Esophagus squamous epithelium (tissue), 5 donors: ENCODE measurements around the gene F12. TPM values are rescaled to one million over a fixed set of nuclear protein-coding genes. Genes with fewer than 3 reads are reported as not detected.

Experiments
- DNase-seq: peaks from one replicate; lab custom pipeline; 2025; lab: John Stamatoyannopoulos, UW
- H3K27ac ChIP-seq, 4 donors: fragments of 200-600 bp; sonication (generic); one replicate each; pipeline ENCODE4 v1.5.1; 2016 to 2019; ENCODE audit warnings: mild to moderate bottlenecking in 1 of 4
- H3K27me3 ChIP-seq, 4 donors: fragments of 200-600 bp; sonication (generic); 1 replicate in 3 of 4; 2 replicates in 1 of 4; pipeline versions ENCODE4 v1.5.1 to v1.6.0; 2017 to 2021; ENCODE audit warnings: antibody characterized with exemption in 1 of 4
- H3K36me3 ChIP-seq, 3 donors: fragments of 200-600 bp; sonication (generic); one replicate each; pipeline ENCODE4 v1.5.1; 2016 to 2019
- H3K4me1 ChIP-seq, 3 donors: fragments of 200-600 bp; sonication (generic); one replicate each; pipeline ENCODE4 v1.5.1; 2017 to 2019
- H3K4me3 ChIP-seq, 4 donors: fragments of 200-600 bp; sonication (generic); 1 replicate in 3 of 4; 2 replicates in 1 of 4; pipeline ENCODE4 v1.5.1; 2016 to 2019; ENCODE audit warnings: mild to moderate bottlenecking in 2 of 4, moderate library complexity in 1 of 4
- H3K9me3 ChIP-seq, 3 donors: fragments of 200-600 bp; sonication (generic); one replicate each; pipeline ENCODE4 v1.5.1; 2016 to 2019
- POLR2A ChIP-seq, 4 donors: fragments of 450-650 bp; IDR thresholded peaks; one replicate each; pipeline ENCODE4 v1.6.1; 2017; ENCODE audit warnings: antibody characterized with exemption in 4 of 4, mild to moderate bottlenecking in 4 of 4, moderate library complexity in 3 of 4
- WGBS, 2 donors: methylation state at CpG; one replicate each; pipeline ENCODE4 v1.1.5; 2018; 5-methylcytosine and 5-hydroxymethylcytosine counted together
- intact Hi-C: fragments of 100-400 bp; cut with DNase I; formaldehyde crosslinking; loops from one replicate; pipeline ENCODE4 v1.15.0; 2022
- total RNA-seq, 4 donors: library from RNA; depleted of rRNA; stranded (reverse); fragments of >200 nt; gene quantifications; one replicate each; pipeline ENCODE4 v1.1.0, GENCODE V29; 2016
- TF ChIP-seq, protein P1 (sequence below), 6 experiments: fragments of 450-650 bp in 4 of 6; fragments of 200-600 bp in 2 of 6; sonication (generic) in 2 of 6; IDR thresholded peaks; one replicate each; pipeline ENCODE4 v1.5.1; 2016 to 2019; ENCODE audit warnings: antibody characterized with exemption in 6 of 6, mild to moderate bottlenecking in 4 of 6, moderate library complexity in 4 of 6
- donor health status: DM: yes; HTN: yes; CAD: no.

F12 gene
- total RNA-seq, 4 donors from 2014 or later = 10.7 to 25.4 (median 19.6) TPM

DNA sequence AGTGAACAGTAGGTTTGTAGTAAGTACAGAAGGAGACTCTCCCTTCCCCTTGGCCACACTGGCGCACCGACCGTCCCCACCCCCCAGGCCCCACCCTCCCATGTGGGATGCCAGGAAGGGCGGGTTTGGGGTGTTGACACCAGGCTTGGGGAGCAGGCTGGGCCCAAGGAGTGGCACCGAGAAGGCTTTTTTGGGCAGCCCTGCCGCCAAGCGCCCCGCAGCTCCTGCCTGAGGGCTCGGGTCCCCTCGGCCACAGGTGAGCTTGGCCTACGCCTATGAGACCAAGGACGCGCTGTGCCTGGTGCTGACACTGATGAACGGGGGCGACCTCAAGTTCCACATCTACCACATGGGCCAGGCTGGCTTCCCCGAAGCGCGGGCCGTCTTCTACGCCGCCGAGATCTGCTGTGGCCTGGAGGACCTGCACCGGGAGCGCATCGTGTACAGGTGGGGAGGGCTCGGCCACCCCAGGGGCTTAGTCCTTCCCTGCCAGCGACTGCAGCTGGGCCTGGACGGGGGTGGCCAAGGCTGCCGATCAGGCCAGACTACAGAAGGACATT is 24.4 kb upstream of the F12 start:
- Histone ChIP-seq H3K27ac (peak overlapping the region in 2 of 4 donors; percentile 1 to 94), H3K9me3 (no peaks in the 10 kb centered on the region), H3K4me3 (no peak overlapping the region), H3K27me3 (no peaks in the 10 kb centered on the region), H3K36me3 (peaks cover 46 to 81% (median 49%) of the 10 kb centered on the region in 3 donors), H3K4me1 (peaks cover 34 to 55% (median 42%) of the 10 kb centered on the region in 3 donors)
- TF ChIP-seq, protein P1, sequence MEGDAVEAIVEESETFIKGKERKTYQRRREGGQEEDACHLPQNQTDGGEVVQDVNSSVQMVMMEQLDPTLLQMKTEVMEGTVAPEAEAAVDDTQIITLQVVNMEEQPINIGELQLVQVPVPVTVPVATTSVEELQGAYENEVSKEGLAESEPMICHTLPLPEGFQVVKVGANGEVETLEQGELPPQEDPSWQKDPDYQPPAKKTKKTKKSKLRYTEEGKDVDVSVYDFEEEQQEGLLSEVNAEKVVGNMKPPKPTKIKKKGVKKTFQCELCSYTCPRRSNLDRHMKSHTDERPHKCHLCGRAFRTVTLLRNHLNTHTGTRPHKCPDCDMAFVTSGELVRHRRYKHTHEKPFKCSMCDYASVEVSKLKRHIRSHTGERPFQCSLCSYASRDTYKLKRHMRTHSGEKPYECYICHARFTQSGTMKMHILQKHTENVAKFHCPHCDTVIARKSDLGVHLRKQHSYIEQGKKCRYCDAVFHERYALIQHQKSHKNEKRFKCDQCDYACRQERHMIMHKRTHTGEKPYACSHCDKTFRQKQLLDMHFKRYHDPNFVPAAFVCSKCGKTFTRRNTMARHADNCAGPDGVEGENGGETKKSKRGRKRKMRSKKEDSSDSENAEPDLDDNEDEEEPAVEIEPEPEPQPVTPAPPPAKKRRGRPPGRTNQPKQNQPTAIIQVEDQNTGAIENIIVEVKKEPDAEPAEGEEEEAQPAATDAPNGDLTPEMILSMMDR (IDR thresholded peaks at IDR 0.05) = no peak
- no peak for TF ChIP-seq POLR2A (IDR thresholded peaks at IDR 0.05)
- 43 to 74% methylated on average over 3 to 13 of the region's 29 CpGs for WGBS, 2 donors
- no peak for DNase-seq
- intact Hi-C loops = no loop called here

DNA sequence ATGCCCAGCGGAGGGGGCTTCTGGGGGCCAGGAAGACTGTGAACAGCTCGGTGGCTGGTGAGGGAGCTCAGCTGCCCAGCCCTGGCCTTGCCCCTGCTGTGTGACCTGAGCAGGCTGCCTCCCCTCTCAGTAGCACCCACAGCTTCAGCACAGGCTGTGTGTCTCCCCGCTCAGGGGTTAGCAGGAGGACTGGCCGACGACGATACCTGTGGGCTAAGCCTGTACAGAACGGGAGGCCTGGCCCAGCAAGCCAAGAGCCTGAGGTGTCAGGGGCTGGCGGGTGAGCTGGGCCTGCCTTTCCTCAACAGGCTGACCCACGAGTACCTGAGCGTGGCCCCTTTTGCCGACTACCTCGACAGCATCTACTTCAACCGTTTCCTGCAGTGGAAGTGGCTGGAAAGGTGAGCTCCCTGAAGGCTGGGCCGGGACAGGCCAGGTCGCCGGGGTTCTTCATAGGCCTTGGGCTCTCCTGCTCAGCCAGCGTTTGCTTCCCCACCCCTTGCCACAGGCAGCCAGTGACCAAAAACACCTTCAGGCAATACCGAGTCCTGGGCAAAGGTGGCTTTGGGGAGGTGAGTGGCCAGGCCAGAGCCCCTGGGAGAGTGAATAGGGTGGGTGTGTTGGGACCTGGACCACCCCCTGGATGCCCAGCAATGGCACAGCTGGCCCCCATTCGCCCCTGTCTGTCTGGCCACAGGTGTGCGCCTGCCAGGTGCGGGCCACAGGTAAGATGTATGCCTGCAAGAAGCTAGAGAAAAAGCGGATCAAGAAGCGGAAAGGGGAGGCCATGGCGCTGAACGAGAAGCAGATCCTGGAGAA is 23.7 kb upstream of the F12 start:
- no peak overlapping the region for H3K4me3 ChIP-seq
- TF ChIP-seq, protein P1 (IDR thresholded peaks at IDR 0.05) = no peak
- TF ChIP-seq POLR2A (IDR thresholded peaks at IDR 0.05) = no peak
- H3K4me1 ChIP-seq = peaks cover 40 to 62% (median 49%) of the 10 kb centered on the region in 3 donors
- 90 to 95% methylated on average over 6 to 17 of the region's 25 CpGs for WGBS, 2 donors
- intact Hi-C loops = no loop called here
- H3K36me3 ChIP-seq = peaks cover 46 to 74% (median 49%) of the 10 kb centered on the region in 3 donors
- peak overlapping the region in 2 of 4 donors; percentile 77 to 94 for H3K27ac ChIP-seq
- H3K27me3 ChIP-seq = no peaks in the 10 kb centered on the region
- DNase-seq = no peak
- H3K9me3 ChIP-seq = no peaks in the 10 kb centered on the region

DNA sequence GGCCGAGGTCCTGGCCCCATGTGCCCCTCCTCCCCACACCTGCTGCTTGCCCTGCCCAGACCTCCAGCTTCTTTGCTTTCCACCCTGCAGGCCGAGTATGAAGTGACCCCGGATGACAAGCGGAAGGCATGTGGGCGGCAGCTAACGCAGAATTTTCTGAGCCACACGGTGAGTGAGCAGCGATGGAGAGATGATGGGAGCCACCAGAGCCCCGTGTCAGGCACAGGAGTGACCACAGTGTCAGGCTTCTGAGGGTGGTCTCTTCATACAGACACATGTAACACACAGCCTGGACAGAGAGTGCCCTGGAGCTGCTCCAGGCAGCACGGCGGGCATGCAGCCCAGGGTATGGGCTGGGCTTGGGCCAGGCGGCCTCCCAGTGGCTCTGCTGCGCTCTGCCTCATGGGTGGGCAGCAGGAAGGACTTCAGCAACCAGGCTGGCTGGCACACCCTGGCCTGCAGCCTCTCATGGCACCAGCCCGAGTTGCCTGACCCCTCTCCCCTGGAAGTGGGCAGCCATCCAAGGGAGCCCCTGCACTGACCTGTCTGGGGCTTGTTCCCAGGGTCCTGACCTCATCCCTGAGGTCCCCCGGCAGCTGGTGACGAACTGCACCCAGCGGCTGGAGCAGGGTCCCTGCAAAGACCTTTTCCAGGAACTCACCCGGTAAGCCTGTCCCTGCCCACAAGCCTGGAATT is 22.9 kb upstream of the F12 start:
- Histone ChIP-seq H3K4me3 (peak overlapping the region in 1 of 4 donors; percentile 6), H3K9me3 (no peaks in the 10 kb centered on the region), H3K27me3 (no peaks in the 10 kb centered on the region), H3K4me1 (peaks cover 48 to 69% (median 56%) of the 10 kb centered on the region in 3 donors), H3K27ac (peak overlapping the region; percentile 65 to 98 (median 86)), H3K36me3 (peaks cover 46 to 67% (median 49%) of the 10 kb centered on the region in 3 donors)
- TF ChIP-seq, protein P1 (IDR thresholded peaks at IDR 0.05) = no peak
- no peak for TF ChIP-seq POLR2A (IDR thresholded peaks at IDR 0.05)
- DNase-seq = no peak
- WGBS, 2 donors = 87 to 100% methylated on average over 2 to 6 of the region's 18 CpGs
- intact Hi-C loops = no loop called here

DNA sequence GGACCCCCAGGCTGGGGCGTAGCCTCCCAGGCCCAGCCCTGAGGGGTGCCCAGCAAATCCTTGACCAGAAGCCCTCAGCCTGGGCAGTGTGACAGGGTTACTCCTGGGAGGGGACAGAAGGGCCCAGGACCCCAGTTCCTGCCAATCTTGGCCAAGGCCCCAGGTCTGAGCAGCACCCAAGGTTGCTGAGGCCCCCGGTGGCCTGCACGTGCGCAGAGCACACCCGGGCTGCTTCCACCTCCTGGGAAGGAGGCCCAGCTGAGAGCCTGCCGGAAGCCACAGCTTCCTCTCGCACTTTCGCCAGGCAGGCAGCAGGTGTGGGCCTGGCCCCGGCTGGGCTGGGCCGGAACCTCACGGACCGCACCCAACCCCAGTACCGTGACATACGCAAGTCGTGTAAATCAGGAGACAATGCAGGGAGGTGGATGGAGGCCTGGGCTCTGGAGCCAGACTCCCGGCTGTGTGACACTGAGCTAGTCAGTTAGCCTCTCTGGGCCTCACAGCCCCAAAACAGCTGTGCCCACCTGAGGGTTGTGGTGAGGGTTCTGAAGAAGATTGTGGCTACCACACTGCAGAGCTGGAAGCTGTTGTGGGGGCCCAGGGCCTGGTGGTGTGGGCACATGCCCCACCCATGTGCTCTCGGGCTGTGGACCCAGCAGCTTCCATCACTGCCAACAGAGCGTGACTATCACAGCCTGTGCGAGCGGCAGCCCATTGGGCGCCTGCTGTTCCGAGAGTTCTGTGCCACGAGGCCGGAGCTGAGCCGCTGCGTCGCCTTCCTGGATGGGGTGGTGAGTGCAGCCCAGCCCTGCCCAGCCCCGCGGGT is 22.2 kb upstream of the F12 start:
- intact Hi-C loops = no loop called here
- TF ChIP-seq, protein P1 (IDR thresholded peaks at IDR 0.05) = no peak
- H3K36me3 ChIP-seq = peaks cover 45 to 59% (median 46%) of the 10 kb centered on the region in 3 donors
- no CpG with 5 or more reads among the region's 29 CpGs for WGBS, 2 donors
- peak overlapping the region; percentile 65 to 98 (median 86) for H3K27ac ChIP-seq
- H3K27me3 ChIP-seq = no peaks in the 10 kb centered on the region
- H3K4me3 ChIP-seq = peak overlapping the region in 1 of 4 donors; percentile 6
- no peak for DNase-seq
- H3K4me1 ChIP-seq = peaks cover 51 to 74% (median 60%) of the 10 kb centered on the region in 3 donors
- H3K9me3 ChIP-seq = no peaks in the 10 kb centered on the region
